ENCODE results near the gene DHX57.

Gene DHX57

GRCh38 chr2:38750011-38750890, 125.5 kb downstream of the DHX57 start:
- peak; percentile 72 for DNase-seq

DNA sequence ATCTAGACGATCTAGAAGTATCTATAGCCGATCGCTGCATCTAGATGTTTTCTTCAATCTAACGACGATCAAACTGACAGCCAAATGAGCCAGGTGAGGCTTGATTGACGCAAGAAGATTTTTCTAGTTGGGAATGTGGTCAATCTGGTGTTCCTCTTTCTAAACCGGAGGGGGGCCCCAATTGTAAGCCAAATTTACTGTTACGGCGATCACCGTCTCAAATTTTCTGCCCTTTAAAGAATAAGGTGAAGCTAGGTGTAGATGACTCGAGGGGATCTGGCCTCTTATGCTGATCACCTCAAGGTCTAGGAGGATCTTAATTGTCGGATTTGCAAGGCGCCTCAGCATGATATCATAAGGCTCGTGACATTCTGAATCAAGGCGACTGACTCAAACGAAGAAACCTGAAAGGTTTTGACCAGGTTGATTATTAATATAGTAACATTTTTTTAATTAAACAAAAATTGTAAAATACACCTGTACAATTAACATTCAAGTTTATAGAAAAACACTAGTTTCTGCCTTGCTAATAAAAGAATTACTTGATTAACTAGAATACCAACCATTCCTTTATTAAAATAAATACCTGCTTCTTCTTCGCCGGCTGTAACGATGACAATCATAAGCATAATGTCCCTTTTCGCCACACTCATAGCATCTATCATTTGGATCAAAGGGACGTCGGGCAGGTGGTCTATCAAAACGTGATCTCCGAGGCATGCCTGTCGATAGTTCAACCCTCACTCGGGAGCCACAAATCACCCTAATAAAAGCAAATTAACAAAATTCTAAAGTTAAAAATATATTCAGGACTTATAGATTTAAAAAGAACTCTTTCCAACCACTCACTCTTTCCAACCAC, 126.6 kb downstream of the DHX57 start:
- no peak for DNase-seq

- no peak for DNase-seq
Measured at GRCh38 chr2:38748391-38748790, 127.3 kb downstream of the DHX57 start.

DNA sequence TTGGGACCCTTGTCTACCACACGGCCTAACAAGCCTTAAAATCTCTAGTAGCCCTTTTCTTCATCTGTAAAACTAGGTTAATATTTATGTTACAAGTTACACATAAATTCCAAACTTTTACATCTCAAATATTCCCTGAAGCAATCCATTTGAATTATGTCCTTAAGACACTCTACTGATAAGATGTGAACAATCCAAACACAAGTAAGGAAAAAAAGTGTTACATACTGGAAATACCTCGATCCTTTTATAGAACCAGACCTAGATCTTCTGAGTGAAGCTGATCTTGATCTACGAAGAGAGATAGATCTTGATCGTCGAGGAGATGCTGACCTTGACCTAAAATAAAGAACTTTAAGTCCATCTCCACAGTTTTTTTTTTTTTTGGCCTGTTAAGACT, 127.9 kb downstream of the DHX57 start:
- DNase-seq = no peak
